B cell (primary cell): Measurements from ENCODE around the gene PARVB.

Source experiments
- CTCF ChIP-seq: fragments of 200-600 bp; IDR thresholded peaks from one replicate; pipeline ENCODE4 v1.8.0; 2022; ENCODE audit warnings: antibody characterized with exemption, mild to moderate bottlenecking
- EZH2 ChIP-seq: IDR thresholded peaks from 2 replicates; pipeline ENCODE4 v1.6.1; 2012; ENCODE audit warnings: borderline replicate concordance, low read depth, mild to moderate bottlenecking, moderate library complexity, low read length; ENCODE audit not compliant: insufficient read depth, poor library complexity, severe bottlenecking

GRCh38 chr22:44185237-44186120, 161.4 kb downstream of the PARVB start:
- TF ChIP-seq EZH2 (no peak), CTCF (no peak)
